BE2C (cell line): ENCODE measurements around the gene SLC23A2.

Experiments used
- DNase-seq: peaks from one replicate; pipeline ENCODE4 v3.0.0-alpha.2; 2020
- H3K27me3 ChIP-seq: fragments of 250-450 bp; sonication (Bioruptor Pico); 2 replicates; pipeline ENCODE4 v1.5.1; 2020; ENCODE audit warnings: mild to moderate bottlenecking
- H3K36me3 ChIP-seq: fragments of 250-450 bp; sonication (Bioruptor Pico); 2 replicates; pipeline ENCODE4 v1.5.1; 2020; ENCODE audit warnings: mild to moderate bottlenecking
- H3K4me1 ChIP-seq: fragments of 250-450 bp; sonication (Bioruptor Pico); 2 replicates; pipeline ENCODE4 v1.5.1; 2020
- H3K4me3 ChIP-seq: 2 replicates; pipeline ENCODE4 v1.5.1; 2011; ENCODE audit warnings: low read depth, low read length
- H3K9me3 ChIP-seq: fragments of 250-450 bp; sonication (Bioruptor Pico); 2 replicates; pipeline ENCODE4 v1.5.1; 2020
- TF ChIP-seq, protein P1 (sequence below): IDR thresholded peaks from 2 replicates; pipeline ENCODE4 v1.5.1; 2012; ENCODE audit warnings: mild to moderate bottlenecking, low read depth, low read length

SLC23A2 gene

GRCh38 chr20:4952229-4952628 lies 49.1 kb downstream of the SLC23A2 start:
- no peaks in the 10 kb centered on the region for H3K4me1 ChIP-seq
- DNase-seq: no peak
- no peak overlapping the region for H3K4me3 ChIP-seq
- H3K36me3 ChIP-seq: peaks cover 4% of the 10 kb centered on the region; the same call in 1 of the 2 replicates
- TF ChIP-seq, protein P1, sequence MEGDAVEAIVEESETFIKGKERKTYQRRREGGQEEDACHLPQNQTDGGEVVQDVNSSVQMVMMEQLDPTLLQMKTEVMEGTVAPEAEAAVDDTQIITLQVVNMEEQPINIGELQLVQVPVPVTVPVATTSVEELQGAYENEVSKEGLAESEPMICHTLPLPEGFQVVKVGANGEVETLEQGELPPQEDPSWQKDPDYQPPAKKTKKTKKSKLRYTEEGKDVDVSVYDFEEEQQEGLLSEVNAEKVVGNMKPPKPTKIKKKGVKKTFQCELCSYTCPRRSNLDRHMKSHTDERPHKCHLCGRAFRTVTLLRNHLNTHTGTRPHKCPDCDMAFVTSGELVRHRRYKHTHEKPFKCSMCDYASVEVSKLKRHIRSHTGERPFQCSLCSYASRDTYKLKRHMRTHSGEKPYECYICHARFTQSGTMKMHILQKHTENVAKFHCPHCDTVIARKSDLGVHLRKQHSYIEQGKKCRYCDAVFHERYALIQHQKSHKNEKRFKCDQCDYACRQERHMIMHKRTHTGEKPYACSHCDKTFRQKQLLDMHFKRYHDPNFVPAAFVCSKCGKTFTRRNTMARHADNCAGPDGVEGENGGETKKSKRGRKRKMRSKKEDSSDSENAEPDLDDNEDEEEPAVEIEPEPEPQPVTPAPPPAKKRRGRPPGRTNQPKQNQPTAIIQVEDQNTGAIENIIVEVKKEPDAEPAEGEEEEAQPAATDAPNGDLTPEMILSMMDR: no peak
- H3K27me3 ChIP-seq: no peaks in the 10 kb centered on the region
- H3K9me3 ChIP-seq: no peaks in the 10 kb centered on the region

GRCh38 chr20:4951299-4951698 lies 50.0 kb downstream of the SLC23A2 start:
- peaks cover 4% of the 10 kb centered on the region; the same call in 1 of the 2 replicates for H3K36me3 ChIP-seq
- no peaks in the 10 kb centered on the region for H3K9me3 ChIP-seq
- TF ChIP-seq, protein P1: no peak
- H3K27me3 ChIP-seq: no peaks in the 10 kb centered on the region
- DNase-seq: no peak
- H3K4me3 ChIP-seq: no peak overlapping the region
- H3K4me1 ChIP-seq: no peaks in the 10 kb centered on the region

DNA sequence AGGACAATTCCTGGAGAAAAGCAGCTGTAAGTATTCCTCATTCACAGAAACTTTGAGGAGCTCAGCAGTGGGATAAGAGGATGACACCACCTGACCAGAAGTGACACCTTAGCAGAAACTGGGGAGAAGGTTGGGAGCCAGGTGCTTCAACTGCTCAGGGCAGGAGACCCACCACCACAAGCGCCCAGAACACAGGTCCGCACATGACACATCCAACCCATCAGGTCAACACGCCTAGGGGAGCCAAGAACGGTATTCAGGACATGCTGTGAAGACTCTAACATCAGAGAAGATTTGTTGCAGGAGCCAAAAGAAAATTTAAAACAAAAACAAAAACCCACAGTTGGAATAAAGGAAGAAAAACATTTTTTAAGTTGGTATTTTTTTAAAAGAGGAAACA lies 50.5 kb downstream of the SLC23A2 start:
- no peaks in the 10 kb centered on the region for H3K4me1 ChIP-seq
- H3K4me3 ChIP-seq: no peak overlapping the region
- no peak for DNase-seq
- TF ChIP-seq, protein P1: no peak
- peaks cover 4% of the 10 kb centered on the region; the same call in 1 of the 2 replicates for H3K36me3 ChIP-seq
- H3K27me3 ChIP-seq: no peaks in the 10 kb centered on the region
- no peaks in the 10 kb centered on the region for H3K9me3 ChIP-seq

DNA sequence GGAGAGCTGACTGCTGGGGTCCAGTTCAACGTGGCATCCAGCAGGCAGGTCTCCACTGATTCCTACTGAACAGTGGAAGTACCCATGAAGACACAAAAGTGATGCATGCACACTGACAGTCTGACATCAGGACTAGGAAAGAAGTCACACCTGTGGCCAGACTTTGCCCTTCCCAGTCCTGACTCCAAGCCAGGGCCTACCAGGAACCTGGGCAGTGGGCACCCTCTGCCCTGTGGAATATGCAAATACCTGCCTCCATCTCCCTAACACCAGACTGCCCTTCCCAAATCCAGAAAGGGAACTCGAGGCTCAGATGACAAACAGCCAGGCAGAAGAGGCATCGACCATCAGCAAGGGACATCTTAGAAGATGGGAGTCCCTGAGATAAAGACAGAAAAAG lies 50.9 kb downstream of the SLC23A2 start:
- no peaks in the 10 kb centered on the region for H3K27me3 ChIP-seq
- H3K4me1 ChIP-seq: no peaks in the 10 kb centered on the region
- H3K4me3 ChIP-seq: no peak overlapping the region
- TF ChIP-seq, protein P1: no peak
- no peak for DNase-seq
- H3K36me3 ChIP-seq: peaks cover 4% of the 10 kb centered on the region; the same call in 1 of the 2 replicates
- H3K9me3 ChIP-seq: no peaks in the 10 kb centered on the region

- peak; percentile 31 for DNase-seq
- Histone ChIP-seq H3K36me3 (peaks cover 4% of the 10 kb centered on the region; the same call in 1 of the 2 replicates), H3K9me3 (no peaks in the 10 kb centered on the region), H3K27me3 (no peaks in the 10 kb centered on the region), H3K4me3 (no peak overlapping the region), H3K4me1 (no peaks in the 10 kb centered on the region)
- TF ChIP-seq, protein P1: peak; percentile 74
These were observed 51.5 kb downstream of the SLC23A2 start for GRCh38 chr20:4949833-4950178.

GRCh38 chr20:4947817-4948559 lies 53.3 kb downstream of the SLC23A2 start:
- TF ChIP-seq, protein P1: no peak
- Histone ChIP-seq H3K9me3 (no peaks in the 10 kb centered on the region), H3K27me3 (no peaks in the 10 kb centered on the region), H3K4me1 (no peaks in the 10 kb centered on the region), H3K36me3 (peaks cover 4% of the 10 kb centered on the region; the same call in 1 of the 2 replicates), H3K4me3 (no peak overlapping the region)
- DNase-seq: no peak
